ENCODE data around the gene CPNE5. TPM values are rescaled to one million over a fixed set of nuclear protein-coding genes. Genes with fewer than 3 reads are reported as not detected.
"Not testable (repeated sequence)": the region's sequence is repeated elsewhere in the genome, so short reads cannot be mapped to it uniquely, and the experiment has no call there.

Gene CPNE5
- total RNA-seq, 1 donor from 2014 or later: 4.0 TPM

DNA sequence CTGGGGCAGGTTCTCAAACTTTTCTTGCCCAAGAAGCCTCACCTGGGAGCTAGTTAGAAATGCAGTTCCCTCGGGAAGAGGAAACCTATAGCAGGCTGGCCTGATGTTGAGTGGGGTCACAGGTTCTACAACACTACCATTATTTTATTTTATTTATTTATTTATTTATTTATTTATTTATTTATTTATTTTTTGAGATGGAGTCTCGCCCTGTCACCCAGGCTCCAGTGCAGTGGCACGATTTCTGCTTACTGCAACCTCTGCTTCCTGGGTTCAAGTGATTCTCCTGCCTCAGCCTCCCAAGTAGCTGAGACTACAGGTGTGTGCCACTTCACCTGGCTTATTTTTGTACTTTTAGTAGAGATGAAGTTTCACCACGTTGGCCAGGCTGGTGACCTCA is 115.3 kb downstream of the CPNE5 start:
- not testable (repeated sequence) for DNase-seq

GRCh38 chr6:36722879-36723278 is 116.4 kb downstream of the CPNE5 start:
- no peak for DNase-seq

DNA sequence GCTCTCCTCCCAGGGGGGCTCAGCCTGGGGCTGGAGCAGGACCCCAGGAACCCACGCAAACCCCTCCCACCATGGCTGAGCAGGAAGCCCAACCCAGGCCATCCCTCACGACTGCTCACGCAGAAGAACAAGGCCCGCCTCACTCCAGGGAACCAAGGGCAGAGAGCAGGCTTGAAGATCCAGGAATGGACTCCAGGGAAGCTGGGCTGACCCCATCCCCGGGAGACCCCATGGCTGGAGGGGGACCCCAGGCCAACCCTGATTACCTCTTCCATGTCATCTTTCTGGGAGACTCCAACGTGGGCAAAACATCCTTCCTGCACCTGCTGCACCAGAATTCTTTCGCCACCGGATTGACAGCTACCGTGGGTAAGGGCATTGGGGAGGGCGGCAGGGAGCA is 116.9 kb downstream of the CPNE5 start:
- DNase-seq: no peak

DNA sequence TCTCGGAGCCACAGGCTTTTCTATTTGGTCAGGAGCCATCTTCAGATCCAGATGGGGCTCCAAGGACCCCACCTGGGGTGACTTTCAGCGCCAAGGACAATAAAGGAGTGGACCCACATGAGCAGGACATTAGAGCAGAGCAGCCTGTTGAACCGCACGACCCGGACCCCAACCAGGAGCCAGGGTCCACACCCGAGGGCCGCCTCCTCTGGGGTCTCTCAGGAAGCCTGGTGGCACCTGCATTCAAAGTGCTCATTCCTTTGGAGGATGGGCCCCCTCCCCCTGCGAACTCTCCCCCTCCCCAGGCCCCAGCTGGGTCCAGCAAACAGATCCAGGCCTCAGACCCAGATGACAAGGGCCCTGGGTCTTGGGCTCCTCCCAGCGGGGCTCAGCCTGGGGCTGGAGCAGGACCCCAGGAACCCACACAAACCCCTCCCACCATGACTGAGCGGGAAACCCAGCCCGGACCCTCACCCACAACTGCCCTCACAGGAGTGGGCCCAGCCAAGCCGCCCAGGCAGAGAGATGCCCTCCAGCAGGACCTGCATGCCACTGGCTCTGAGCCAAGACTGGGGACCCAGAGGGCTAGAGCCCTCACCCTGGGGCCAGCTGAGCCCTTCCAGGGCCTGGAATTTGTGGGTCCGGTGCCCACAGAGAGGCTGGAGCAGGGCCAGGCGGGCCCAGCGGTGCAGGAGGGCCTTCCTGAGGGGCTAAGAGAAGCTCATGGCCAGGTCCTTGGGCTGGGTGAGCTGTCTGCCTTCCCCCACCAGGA is 117.7 kb downstream of the CPNE5 start:
- DNase-seq: no peak

- no peak for DNase-seq
Measured at GRCh38 chr6:36720251-36721141, 118.7 kb downstream of the CPNE5 start.

- DNase-seq: no peak
Measured at GRCh38 chr6:36719126-36719525, 120.1 kb downstream of the CPNE5 start.

GRCh38 chr6:36718560-36718959 is 120.7 kb downstream of the CPNE5 start:
- DNase-seq: no peak

DNA sequence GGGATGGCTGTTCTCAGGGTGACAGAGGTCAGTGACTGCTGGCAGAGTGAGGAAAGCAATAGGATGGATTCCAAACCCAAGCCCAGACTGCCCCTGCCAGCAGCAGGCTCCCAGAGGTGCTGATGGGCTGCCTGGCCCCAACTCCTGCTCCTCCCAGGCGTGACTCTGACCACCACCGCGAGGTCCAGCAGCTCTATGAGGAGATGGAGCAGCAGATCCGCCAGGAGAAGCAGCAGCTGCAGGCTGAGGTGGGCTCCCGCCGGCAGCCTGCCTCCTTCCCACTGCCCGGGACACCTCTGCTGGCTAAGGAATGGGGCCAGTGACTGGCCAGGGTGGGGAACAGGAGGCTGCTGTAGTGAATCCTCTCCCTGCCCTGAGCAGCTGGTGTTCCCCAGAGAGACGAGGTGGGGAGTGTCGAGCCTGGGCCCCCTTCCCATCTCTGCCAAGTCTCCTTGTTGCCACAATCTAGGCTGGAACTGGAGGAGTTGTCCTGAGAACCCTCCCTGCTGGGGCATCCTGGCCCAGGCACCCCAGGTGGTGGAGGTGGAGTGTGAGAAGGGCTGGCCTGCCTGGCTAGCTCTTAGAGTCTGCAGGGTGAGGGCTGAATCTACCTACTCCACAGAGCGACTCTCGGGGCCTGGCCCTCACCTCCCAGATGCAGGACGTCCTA is 121.2 kb downstream of the CPNE5 start:
- no peak for DNase-seq

- no peak for DNase-seq
Measured at GRCh38 chr6:36717231-36717825, 121.9 kb downstream of the CPNE5 start.

DNA sequence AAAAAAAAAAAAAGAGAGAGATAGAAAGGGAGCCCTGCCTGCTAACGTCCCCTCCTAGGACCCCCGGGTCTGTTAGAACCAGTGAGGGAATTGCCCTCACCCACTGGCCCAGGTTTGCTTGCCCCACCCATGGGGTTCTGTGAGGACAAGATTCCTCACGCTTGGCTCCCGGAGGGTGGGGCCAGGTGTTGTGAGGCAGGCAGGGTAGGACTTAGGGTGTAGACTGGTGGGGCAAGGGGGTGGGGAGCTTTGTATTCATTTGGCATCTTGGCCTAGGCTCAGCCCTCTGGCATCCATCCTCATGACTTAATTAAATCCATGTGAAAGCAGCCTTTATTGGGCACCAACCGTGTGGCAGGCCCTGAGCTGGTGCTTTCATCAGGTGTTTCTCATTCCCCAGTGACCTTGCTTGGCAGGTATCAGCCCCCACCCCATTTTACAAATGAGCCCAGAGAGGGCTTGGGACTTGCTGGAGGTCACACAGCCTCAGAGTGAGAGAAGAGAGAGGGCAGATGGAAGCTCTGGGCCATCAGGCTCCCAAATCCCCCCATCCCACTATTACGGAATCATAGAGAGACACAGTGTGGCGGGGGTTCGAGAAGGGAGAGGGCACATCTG is 122.7 kb downstream of the CPNE5 start:
- DNase-seq: no peak

DNA sequence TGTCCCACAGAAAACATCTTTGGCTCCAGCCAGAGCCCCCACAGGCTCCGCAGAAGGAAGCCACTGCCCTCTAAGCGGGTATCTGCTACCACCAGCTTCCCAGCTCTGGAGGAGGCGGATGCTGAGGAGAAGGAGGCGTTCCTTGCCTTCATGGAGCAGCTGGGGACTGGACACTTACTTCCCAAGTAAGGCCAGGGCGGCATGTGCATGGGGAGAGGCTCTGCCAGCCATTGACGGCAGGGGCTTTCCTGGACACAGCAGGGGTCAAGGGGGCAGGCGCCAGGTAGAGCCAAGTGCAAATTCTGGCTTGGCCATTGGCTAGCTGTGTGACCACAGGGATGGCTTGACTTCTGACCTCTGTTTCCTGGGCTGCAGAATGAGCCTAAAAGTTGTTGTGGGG is 123.8 kb downstream of the CPNE5 start:
- no peak for DNase-seq

DNA sequence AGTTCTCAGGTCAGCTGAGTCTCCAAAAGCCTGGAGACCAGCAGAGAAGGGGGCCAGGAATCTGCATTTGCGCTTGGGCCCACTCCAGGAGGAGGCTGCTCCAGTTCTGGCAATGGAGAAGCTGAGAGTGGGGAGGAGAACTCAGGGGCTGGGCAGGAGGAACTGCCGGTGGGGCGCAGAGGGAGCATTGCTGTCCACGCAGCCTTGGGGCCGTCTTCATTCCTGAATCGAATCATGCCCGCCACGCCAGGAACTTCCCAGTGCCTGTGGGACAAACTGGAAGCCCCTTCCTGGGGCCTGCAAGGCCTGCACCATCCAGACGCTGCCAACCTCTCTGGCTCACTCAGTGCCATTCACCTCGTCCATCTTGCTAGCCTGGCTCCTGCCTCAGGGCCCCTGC is 124.7 kb downstream of the CPNE5 start:
- DNase-seq: no peak

DNA sequence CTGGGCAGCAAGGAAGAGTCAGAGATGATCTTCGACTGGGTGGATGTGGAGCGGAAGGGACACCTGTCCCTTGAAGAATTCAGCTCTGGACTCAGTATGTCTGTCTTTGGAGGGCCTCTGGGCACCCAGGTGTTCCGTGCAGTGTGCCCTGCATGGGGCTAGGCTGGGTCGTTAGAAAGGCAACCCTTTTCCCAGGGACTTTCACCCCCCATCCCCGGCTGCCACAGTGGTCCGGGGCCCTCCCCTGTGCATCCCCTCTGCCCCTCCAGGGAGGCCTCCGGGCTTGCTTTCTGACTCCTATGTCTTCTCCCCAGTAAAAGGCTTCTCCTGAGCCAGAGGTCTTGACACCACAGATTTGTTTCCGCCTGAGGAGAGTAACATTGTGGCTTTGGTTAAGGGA is 125.4 kb downstream of the CPNE5 start:
- no peak for DNase-seq

DNA sequence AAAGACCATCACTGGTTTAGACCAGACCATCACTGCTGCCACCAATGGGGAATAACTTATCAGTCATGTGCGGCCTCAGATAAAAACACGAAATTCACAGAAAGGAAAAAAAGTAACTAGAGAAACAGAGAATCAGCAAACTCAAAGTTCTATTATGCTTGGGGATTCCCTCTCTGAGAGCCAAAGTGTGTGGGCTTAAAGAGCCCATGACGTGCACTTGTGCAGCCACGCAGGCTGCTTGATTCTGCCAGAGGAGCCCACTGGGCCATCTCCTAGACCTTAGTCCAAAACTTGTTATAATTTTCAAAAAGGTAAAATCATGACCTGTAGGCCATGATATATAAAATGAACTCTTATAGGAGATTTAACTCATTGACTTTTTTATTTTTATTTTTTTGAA is 126.4 kb downstream of the CPNE5 start:
- DNase-seq: no peak

- DNase-seq: no peak
Measured at GRCh38 chr6:36706339-36706738, 132.9 kb downstream of the CPNE5 start.

GRCh38 chr6:36704961-36705577 is 134.2 kb downstream of the CPNE5 start:
- not testable (repeated sequence) for DNase-seq

DNA sequence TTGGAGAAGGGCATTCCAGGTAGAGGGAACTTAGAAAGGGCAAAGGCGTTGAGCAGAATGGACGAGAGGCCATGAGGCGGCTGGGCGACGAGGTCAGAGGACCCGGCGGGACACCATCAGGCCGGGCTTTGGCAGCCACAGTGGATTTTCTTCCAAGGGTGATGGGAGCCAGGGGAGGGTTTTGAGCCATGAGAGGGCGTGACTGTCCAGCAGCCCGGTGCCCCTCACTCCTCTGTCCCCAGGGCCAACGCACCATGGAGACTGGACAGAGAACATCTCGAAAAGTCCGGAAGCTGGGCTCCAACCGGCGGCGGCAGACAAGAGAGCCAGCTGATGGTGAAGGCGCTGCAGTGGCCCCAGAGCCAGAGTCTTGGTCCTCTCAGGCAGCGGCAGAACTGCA is 135.3 kb downstream of the CPNE5 start:
- no peak for DNase-seq

- no peak for DNase-seq
Measured at GRCh38 chr6:36703081-36703606, 136.1 kb downstream of the CPNE5 start.

DNA sequence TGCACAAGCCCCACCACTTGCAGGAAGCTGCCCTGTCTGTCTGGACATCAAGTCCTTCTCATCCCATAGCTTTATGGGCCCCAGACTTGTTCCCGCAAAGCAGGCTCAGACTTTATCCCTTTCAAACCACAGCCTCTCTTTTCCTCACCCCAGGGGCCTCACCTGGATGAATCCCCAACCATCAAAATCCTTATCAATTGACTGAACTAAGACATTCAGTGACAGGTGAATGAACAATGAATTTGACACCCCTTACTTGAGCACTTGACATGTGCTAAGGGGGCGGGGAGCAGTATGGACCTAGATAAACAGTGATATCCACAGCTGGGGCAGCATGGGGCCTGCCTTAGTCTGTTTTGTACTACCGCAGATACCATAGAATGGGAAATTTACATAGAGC is 136.6 kb downstream of the CPNE5 start:
- DNase-seq: no peak

DNA sequence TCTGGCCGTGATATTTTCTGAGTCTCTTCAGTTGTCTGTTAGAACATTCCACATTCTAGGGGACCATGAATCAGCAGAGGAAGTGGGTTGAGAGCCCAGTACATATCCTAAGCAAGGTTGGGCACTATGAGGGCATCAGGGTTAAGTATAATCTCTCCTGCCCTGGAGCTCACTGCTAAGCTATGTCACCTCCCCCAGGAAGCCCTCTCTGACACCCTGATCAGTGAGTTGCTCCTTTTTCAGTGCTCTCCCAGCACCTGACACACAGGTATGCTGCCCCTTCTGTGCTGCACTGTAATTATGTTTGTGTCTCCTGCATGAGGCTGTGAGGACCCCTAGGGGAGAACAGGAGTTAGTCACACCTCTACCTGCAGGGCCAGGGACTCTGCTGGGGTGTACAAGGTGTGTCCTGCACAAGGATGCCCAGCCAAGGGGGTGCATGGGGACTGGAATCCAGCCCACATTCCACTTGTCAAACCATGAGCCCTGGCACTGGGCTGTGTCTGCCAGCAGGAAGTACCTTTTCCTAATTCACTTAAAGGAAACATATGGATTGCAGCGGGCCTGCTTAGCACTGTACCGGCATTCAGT is 137.7 kb downstream of the CPNE5 start:
- no peak for DNase-seq

DNA sequence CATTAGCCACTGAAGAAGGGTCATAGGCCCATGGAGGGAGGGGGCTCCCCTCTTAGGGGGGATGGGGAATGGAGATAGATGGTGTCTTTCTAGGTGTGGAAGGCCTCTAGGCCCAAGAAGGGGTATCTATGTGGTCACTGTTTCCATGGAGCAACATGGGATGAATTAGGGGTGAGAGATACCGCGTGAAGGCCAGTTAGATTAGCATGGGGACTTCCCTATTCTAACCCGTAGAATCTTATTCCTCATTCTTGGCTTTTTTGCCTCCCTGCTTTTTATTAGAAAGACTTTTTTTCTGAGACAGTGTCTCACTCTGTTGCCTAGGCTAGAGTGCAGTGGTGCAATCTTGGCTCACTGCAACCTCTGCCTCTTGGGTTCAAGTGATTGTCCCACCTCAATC is 138.4 kb downstream of the CPNE5 start:
- no peak for DNase-seq
